Measurements from ENCODE around the gene IPP. TPM values are rescaled to one million over a fixed set of nuclear protein-coding genes. Genes with fewer than 3 reads are reported as not detected.

Gene IPP
- total and polyA plus RNA-seq, 2 of the 4 experiments (the other 2 are of a cell fraction): 4.6 to 10.6 TPM

GRCh38 chr1:45669859-45670655, 80.4 kb downstream of the IPP start:
- Histone ChIP-seq H3K9me3 (ENCODE audit: control insufficient read depth, insufficient read depth, low read length) (no peaks in the 10 kb centered on the region), H2AFZ (replicated peaks; ENCODE audit: low read length, poor library complexity) (no peak overlapping the region), H3K27me3 (ENCODE audit: control insufficient read depth, insufficient read depth, low read length) (no peaks in the 10 kb centered on the region), H2BK15ac (ENCODE audit: low read depth, low read length) (0 out of 3 replicates have a peak overlapping the region, but pooled peaks have one; percentile 10), H4K5ac (ENCODE audit: low read depth, low read length) (no peak overlapping the region), H3K56ac (ENCODE audit: extremely low read depth, insufficient read depth, low read length) (no peak overlapping the region), H4K8ac (ENCODE audit: low read depth in 2 of 2, low read length in 2 of 2) (peak overlapping the region in 1 of 2 experiments; percentile 20; a peak in 1 of 4 replicates), H3K4me2 (ENCODE audit: low read depth, low read length) (peak overlapping the region; percentile 50), H3K23ac (ENCODE audit: low read depth, low read length) (peak overlapping the region; percentile 9; the same call in 1 of the 2 replicates), H3K9ac (ENCODE audit: low read depth, low read length) (no peak overlapping the region), H3K9me1 (ENCODE audit: insufficient read depth, low read length) (peaks cover 21% of the 10 kb centered on the region), H2BK5ac (ENCODE audit: low read depth, low read length, poor library complexity, severe bottlenecking) (peak overlapping the region; percentile 21), H2AK9ac (replicated peaks; ENCODE audit: low read depth, low read length, poor library complexity) (no peak overlapping the region), H3K14ac (replicated peaks; ENCODE audit: low read depth, low read length) (no peak overlapping the region), H3K18ac (ENCODE audit: low read depth, low read length) (peak overlapping the region; percentile 20; the same call in 1 of the 2 replicates), H3K27ac (ENCODE audit: insufficient read depth, low read length) (peak overlapping the region; percentile 29; the same call in 1 of the 2 replicates), H3K36me3 (ENCODE audit: control insufficient read depth, insufficient read depth, low read length) (peaks cover 3% of the 10 kb centered on the region), H3K4ac (ENCODE audit: low read depth, low read length) (0 out of 2 replicates have a peak overlapping the region, but pooled peaks have one; percentile 3), H3K4me1 (ENCODE audit: control insufficient read depth, insufficient read depth, low read length) (peaks cover 8% of the 10 kb centered on the region), H3K4me3 (ENCODE audit: insufficient read depth, low read depth, low read length) (no peak overlapping the region), H2AK5ac (ENCODE audit: low read depth, low read length) (no peak overlapping the region), H4K20me1 (ENCODE audit: insufficient read depth, low read length) (peaks cover 85% of the 10 kb centered on the region), H4K91ac (ENCODE audit: insufficient read depth, low read depth, low read length) (no peak overlapping the region), H2BK120ac (ENCODE audit: low read depth, low read length) (0 out of 2 replicates have a peak overlapping the region, but pooled peaks have one; percentile 23), H3K79me1 (ENCODE audit: low read depth in 1 of 2, low read length in 2 of 2) (peaks cover 14 to 73% of the 10 kb centered on the region in 2 experiments), H2BK20ac (ENCODE audit: low read depth, low read length) (peak overlapping the region; percentile 18; the same call in 1 of the 2 replicates)
- no CpG with 5 or more reads among the region's 6 CpGs for WGBS, 2 experiments (ENCODE audit: extremely low coverage in 2 of 2, insufficient read length in 1 of 2)
- peak; percentile 55 for DNase-seq
- CTCF ChIA-PET: no interaction called here
- TF ChIP-seq BHLHE40 (IDR thresholded peaks at IDR 0.05; ENCODE audit: low read depth, low read length) (no peak), MAZ (IDR thresholded peaks at IDR 0.05; ENCODE audit: borderline replicate concordance, low read depth, low read length) (no peak), CEBPB (IDR thresholded peaks at IDR 0.05; ENCODE audit: low read depth, low read length) (no peak), CTCF (conservative IDR thresholded peaks at IDR 0.05; ENCODE audit: low read depth, low read length) (no peak), FOS (IDR thresholded peaks at IDR 0.05; ENCODE audit: low read depth, low read length) (no peak)
- no TSS peak for BruUV-seq (replicated peaks)
- intact Hi-C loops (cut with micrococcal nuclease) (no loop called here), in situ Hi-C loops (cut with MboI; ENCODE audit: low sequenced_read_pairs) (no loop called here), dilution Hi-C loops (cut with HindIII; ENCODE audit: low sequenced_read_pairs, unreplicated experiment) (no loop called here)
- peak; percentile 56 for ATAC-seq (ENCODE audit: low read depth)
- POLR2A ChIA-PET (ENCODE audit: unreplicated experiment): interaction anchor here (1.5 kb wide), 1 partner anchor 16 kb away, joined by 7 read pairs; the partner anchor contains the start of gene GPBP1L1
